HEK293 (cell line): Measurements from ENCODE around the gene MAP6.

ENCODE experiments used
- CTCF ChIA-PET: fragments of 350-600 bp; formaldehyde crosslinking; extraction: SDS; loops from one replicate; lab custom pipeline; 2021; ENCODE audit warnings: antibody characterized with exemption; lab: Yijun Ruan, JAX
- POLR2A ChIA-PET: fragments of 300-600 bp; formaldehyde crosslinking; extraction: SDS; loops from one replicate; lab custom pipeline; 2020; ENCODE audit warnings: antibody characterized with exemption, inconsistent platforms; lab: Yijun Ruan, JAX
- H3K27ac ChIP-seq: fragments of 200-500 bp; sonication (Bioruptor generic); 2 replicates; pipeline ENCODE4 v1.5.1; 2014; ENCODE audit warnings: low read depth, low read length, control low read depth, inconsistent platforms; ENCODE audit errors: extremely low read depth
- H3K36me3 ChIP-seq, 2 experiments: fragments of 200-500 bp in 1 of 2; sonication (Bioruptor generic) in 1 of 2; 1 replicate in 1 of 2; 2 replicates in 1 of 2; pipeline ENCODE4 v1.5.1; 2014 to 2017; ENCODE audit warnings: inconsistent platforms in 2 of 2, low read length in 2 of 2; ENCODE audit not compliant: control insufficient read depth in 2 of 2, insufficient read depth in 1 of 2
- H3K4me1 ChIP-seq: fragments of 200-500 bp; sonication (Bioruptor generic); 2 replicates; pipeline ENCODE4 v1.5.1; 2014; ENCODE audit warnings: mild to moderate bottlenecking, low read length, inconsistent platforms; ENCODE audit not compliant: control insufficient read depth, insufficient read depth
- H3K4me3 ChIP-seq: 2 replicates; pipeline ENCODE4 v1.5.1; 2011; ENCODE audit warnings: low read depth, mild to moderate bottlenecking, control low read depth, low read length, moderate library complexity
- H3K9me3 ChIP-seq: fragments of 200-500 bp; sonication (Bioruptor generic); 2 replicates; pipeline ENCODE4 v1.5.1; 2014; ENCODE audit warnings: low read depth, low read length, inconsistent platforms; ENCODE audit not compliant: control insufficient read depth, insufficient read depth
- GLI4 ChIP-seq: fragments of 450-650 bp; formaldehyde crosslinking; IDR thresholded peaks from 2 replicates; pipeline ENCODE4 v1.5.1; 2016; ENCODE audit warnings: missing biosample characterization, missing genetic modification characterization
- KLF7 ChIP-seq: fragments of 450-650 bp; formaldehyde crosslinking; IDR thresholded peaks from 2 replicates; pipeline ENCODE4 v1.5.1; 2016; ENCODE audit warnings: missing biosample characterization, missing genetic modification characterization, borderline replicate concordance
- OSR2 ChIP-seq: fragments of 450-650 bp; formaldehyde crosslinking; IDR thresholded peaks from 2 replicates; pipeline ENCODE4 v1.5.1; 2016; ENCODE audit warnings: missing biosample characterization, missing genetic modification characterization
- OVOL3 ChIP-seq: fragments of 450-650 bp; formaldehyde crosslinking; IDR thresholded peaks from 2 replicates; pipeline ENCODE4 v1.5.1; 2016; ENCODE audit warnings: missing biosample characterization, missing genetic modification characterization
- ZBTB48 ChIP-seq: fragments of 450-650 bp; formaldehyde crosslinking; IDR thresholded peaks from 2 replicates; pipeline ENCODE4 v1.5.1; 2016; ENCODE audit warnings: missing biosample characterization, missing genetic modification characterization
- ZNF112 ChIP-seq: fragments of 450-650 bp; formaldehyde crosslinking; IDR thresholded peaks from 2 replicates; pipeline ENCODE4 v1.5.0; 2017; ENCODE audit warnings: missing biosample characterization, missing genetic modification characterization
- ZNF16 ChIP-seq: fragments of 450-650 bp; formaldehyde crosslinking; IDR thresholded peaks from 2 replicates; pipeline ENCODE4 v1.5.1; 2016; ENCODE audit warnings: low read depth, missing biosample characterization, missing genetic modification characterization
- ZNF202 ChIP-seq: fragments of 450-650 bp; formaldehyde crosslinking; IDR thresholded peaks from 2 replicates; pipeline ENCODE4 v1.5.1; 2016; ENCODE audit warnings: missing biosample characterization, missing genetic modification characterization, borderline replicate concordance
- ZNF292 ChIP-seq: fragments of 450-650 bp; formaldehyde crosslinking; IDR thresholded peaks from 2 replicates; pipeline ENCODE4 v1.5.1; 2016; ENCODE audit warnings: low read depth, missing biosample characterization, missing genetic modification characterization, borderline replicate concordance
- ZNF335 ChIP-seq: fragments of 450-650 bp; formaldehyde crosslinking; conservative IDR thresholded peaks from 2 replicates; pipeline ENCODE4 v1.5.1; 2016; ENCODE audit warnings: missing biosample characterization, missing genetic modification characterization
- ZNF501 ChIP-seq: fragments of 450-650 bp; formaldehyde crosslinking; IDR thresholded peaks from 2 replicates; pipeline ENCODE4 v1.5.1; 2016; ENCODE audit warnings: missing biosample characterization, missing genetic modification characterization
- ZNF544 ChIP-seq: fragments of 450-650 bp; formaldehyde crosslinking; IDR thresholded peaks from 2 replicates; pipeline ENCODE4 v1.5.0; 2017; ENCODE audit warnings: missing biosample characterization, missing genetic modification characterization
- ZNF664 ChIP-seq: fragments of 450-650 bp; formaldehyde crosslinking; IDR thresholded peaks from 2 replicates; pipeline ENCODE4 v1.5.1; 2016; ENCODE audit warnings: missing biosample characterization, missing genetic modification characterization
- ZSCAN16 ChIP-seq: fragments of 450-650 bp; formaldehyde crosslinking; IDR thresholded peaks from 2 replicates; pipeline ENCODE4 v1.5.1; 2016; ENCODE audit warnings: missing biosample characterization, missing genetic modification characterization
- TF ChIP-seq, protein P1 (sequence below): fragments of 450-650 bp; formaldehyde crosslinking; IDR thresholded peaks from 2 replicates; pipeline ENCODE4 v1.5.1; 2016; ENCODE audit warnings: missing biosample characterization, missing genetic modification characterization, borderline replicate concordance
- TF ChIP-seq, protein P2 (sequence below): fragments of 450-650 bp; formaldehyde crosslinking; conservative IDR thresholded peaks from 2 replicates; pipeline ENCODE4 v1.5.1; 2016; ENCODE audit warnings: low read depth, missing biosample characterization, missing genetic modification characterization
- TF ChIP-seq, protein P3 (sequence below): fragments of 450-650 bp; formaldehyde crosslinking; IDR thresholded peaks from 2 replicates; pipeline ENCODE4 v1.5.1; 2016; ENCODE audit warnings: missing biosample characterization, missing genetic modification characterization
- TF ChIP-seq, protein P4 (sequence below): fragments of 450-650 bp; formaldehyde crosslinking; conservative IDR thresholded peaks from 2 replicates; pipeline ENCODE4 v1.5.1; 2016; ENCODE audit warnings: low read depth, missing biosample characterization, missing genetic modification characterization
- TF ChIP-seq, protein P5 (sequence below): fragments of 450-650 bp; formaldehyde crosslinking; IDR thresholded peaks from 2 replicates; pipeline ENCODE4 v1.5.1; 2016; ENCODE audit warnings: missing biosample characterization, missing genetic modification characterization, low read depth

MAP6 gene

DNA sequence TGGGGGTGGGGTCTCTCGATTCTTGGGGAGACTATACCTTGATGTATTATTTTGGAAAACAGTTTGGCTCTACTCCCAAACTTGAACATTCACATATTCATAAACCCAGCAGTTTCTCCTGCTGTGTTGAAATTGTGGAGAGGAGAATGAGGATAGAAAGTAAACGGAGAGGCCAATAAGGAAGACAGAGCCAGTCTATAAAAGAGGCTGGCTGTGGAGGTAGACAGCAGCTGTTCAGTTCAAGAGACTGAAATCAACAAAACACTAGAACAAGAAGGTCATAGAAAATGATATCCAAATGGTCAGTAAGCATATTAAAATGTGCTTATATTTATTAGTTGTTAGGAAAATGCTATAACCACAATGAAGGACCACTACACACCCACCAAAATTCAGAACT is 46.9 kb upstream of the MAP6 start:
- no peaks in the 10 kb centered on the region for H3K36me3 ChIP-seq
- no peaks in the 10 kb centered on the region for H3K9me3 ChIP-seq
- no peak overlapping the region for H3K4me3 ChIP-seq
- no peaks in the 10 kb centered on the region for H3K4me1 ChIP-seq
- no peak for TF ChIP-seq ZBTB48 (tag by site-specific recombination)
- TF ChIP-seq OVOL3 (tag by site-specific recombination), result no peak
- no peak for TF ChIP-seq ZNF202 (tag by site-specific recombination)
- no peak for TF ChIP-seq GLI4 (tag by site-specific recombination)
- no peak for TF ChIP-seq ZNF16
- no peak for TF ChIP-seq ZNF501 (tag by site-specific recombination)
- TF ChIP-seq, protein P1, sequence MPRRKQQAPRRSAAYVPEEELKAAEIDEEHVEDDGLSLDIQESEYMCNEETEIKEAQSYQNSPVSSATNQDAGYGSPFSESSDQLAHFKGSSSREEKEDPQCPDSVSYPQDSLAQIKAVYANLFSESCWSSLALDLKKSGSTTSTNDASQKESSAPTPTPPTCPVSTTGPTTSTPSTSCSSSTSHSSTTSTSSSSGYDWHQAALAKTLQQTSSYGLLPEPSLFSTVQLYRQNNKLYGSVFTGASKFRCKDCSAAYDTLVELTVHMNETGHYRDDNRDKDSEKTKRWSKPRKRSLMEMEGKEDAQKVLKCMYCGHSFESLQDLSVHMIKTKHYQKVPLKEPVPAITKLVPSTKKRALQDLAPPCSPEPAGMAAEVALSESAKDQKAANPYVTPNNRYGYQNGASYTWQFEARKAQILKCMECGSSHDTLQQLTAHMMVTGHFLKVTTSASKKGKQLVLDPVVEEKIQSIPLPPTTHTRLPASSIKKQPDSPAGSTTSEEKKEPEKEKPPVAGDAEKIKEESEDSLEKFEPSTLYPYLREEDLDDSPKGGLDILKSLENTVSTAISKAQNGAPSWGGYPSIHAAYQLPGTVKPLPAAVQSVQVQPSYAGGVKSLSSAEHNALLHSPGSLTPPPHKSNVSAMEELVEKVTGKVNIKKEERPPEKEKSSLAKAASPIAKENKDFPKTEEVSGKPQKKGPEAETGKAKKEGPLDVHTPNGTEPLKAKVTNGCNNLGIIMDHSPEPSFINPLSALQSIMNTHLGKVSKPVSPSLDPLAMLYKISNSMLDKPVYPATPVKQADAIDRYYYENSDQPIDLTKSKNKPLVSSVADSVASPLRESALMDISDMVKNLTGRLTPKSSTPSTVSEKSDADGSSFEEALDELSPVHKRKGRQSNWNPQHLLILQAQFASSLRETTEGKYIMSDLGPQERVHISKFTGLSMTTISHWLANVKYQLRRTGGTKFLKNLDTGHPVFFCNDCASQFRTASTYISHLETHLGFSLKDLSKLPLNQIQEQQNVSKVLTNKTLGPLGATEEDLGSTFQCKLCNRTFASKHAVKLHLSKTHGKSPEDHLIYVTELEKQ (tag by site-specific recombination), result no peak
- TF ChIP-seq OSR2 (tag by site-specific recombination), result no peak
- no peak for TF ChIP-seq ZNF292 (tag by site-specific recombination)
- TF ChIP-seq, protein P2, sequence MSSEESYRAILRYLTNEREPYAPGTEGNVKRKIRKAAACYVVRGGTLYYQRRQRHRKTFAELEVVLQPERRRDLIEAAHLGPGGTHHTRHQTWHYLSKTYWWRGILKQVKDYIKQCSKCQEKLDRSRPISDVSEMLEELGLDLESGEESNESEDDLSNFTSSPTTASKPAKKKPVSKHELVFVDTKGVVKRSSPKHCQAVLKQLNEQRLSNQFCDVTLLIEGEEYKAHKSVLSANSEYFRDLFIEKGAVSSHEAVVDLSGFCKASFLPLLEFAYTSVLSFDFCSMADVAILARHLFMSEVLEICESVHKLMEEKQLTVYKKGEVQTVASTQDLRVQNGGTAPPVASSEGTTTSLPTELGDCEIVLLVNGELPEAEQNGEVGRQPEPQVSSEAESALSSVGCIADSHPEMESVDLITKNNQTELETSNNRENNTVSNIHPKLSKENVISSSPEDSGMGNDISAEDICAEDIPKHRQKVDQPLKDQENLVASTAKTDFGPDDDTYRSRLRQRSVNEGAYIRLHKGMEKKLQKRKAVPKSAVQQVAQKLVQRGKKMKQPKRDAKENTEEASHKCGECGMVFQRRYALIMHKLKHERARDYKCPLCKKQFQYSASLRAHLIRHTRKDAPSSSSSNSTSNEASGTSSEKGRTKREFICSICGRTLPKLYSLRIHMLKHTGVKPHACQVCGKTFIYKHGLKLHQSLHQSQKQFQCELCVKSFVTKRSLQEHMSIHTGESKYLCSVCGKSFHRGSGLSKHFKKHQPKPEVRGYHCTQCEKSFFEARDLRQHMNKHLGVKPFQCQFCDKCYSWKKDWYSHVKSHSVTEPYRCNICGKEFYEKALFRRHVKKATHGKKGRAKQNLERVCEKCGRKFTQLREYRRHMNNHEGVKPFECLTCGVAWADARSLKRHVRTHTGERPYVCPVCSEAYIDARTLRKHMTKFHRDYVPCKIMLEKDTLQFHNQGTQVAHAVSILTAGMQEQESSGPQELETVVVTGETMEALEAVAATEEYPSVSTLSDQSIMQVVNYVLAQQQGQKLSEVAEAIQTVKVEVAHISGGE (tag by site-specific recombination), result no peak
- no peak for TF ChIP-seq ZSCAN16 (tag by site-specific recombination)
- no peak for TF ChIP-seq KLF7
- TF ChIP-seq ZNF664, result no peak
- TF ChIP-seq, protein P3, sequence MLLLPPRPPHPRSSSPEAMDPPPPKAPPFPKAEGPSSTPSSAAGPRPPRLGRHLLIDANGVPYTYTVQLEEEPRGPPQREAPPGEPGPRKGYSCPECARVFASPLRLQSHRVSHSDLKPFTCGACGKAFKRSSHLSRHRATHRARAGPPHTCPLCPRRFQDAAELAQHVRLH (tag by site-specific recombination), result no peak
- TF ChIP-seq ZNF544, result no peak
- no peak for TF ChIP-seq ZNF112 (tag by site-specific recombination)
- H3K27ac ChIP-seq, result no peak overlapping the region
- CTCF ChIA-PET, result interaction anchor here (0.6 to 3.5 kb wide), 4 partner anchors 7 to 331 kb away, joined by 3 to 21 read pairs (median 10); no protein-coding TSS in a partner anchor
- POLR2A ChIA-PET, result no interaction called here

DNA sequence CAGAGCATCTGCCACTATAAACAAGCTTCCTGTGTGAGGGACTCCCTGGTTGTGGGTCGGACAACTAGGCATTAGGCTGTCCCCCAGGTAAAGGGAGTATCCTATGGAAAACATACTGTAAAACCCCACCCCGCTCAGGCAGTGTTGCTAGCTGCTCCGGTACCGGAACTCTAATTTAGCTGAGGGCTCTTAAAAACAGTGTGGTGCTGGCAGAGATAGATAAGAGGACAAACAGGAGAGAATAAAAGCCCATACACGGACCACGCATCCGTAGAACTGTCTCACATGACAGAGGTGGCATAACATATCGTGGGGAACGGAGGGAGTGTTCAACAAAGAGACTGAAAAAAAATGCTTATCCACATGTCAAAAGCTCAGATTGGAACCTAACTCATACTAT is 45.4 kb upstream of the MAP6 start:
- Histone ChIP-seq H3K4me1 (no peaks in the 10 kb centered on the region), H3K27ac (no peak overlapping the region), H3K36me3 (no peaks in the 10 kb centered on the region), H3K4me3 (no peak overlapping the region), H3K9me3 (no peaks in the 10 kb centered on the region)
- ChIA-PET POLR2A (no interaction called here), CTCF (interaction anchor here (0.6 to 3.5 kb wide), 5 partner anchors 8 to 466 kb away, joined by 3 to 21 read pairs (median 6); no protein-coding TSS in a partner anchor)
- TF ChIP-seq, protein P4, sequence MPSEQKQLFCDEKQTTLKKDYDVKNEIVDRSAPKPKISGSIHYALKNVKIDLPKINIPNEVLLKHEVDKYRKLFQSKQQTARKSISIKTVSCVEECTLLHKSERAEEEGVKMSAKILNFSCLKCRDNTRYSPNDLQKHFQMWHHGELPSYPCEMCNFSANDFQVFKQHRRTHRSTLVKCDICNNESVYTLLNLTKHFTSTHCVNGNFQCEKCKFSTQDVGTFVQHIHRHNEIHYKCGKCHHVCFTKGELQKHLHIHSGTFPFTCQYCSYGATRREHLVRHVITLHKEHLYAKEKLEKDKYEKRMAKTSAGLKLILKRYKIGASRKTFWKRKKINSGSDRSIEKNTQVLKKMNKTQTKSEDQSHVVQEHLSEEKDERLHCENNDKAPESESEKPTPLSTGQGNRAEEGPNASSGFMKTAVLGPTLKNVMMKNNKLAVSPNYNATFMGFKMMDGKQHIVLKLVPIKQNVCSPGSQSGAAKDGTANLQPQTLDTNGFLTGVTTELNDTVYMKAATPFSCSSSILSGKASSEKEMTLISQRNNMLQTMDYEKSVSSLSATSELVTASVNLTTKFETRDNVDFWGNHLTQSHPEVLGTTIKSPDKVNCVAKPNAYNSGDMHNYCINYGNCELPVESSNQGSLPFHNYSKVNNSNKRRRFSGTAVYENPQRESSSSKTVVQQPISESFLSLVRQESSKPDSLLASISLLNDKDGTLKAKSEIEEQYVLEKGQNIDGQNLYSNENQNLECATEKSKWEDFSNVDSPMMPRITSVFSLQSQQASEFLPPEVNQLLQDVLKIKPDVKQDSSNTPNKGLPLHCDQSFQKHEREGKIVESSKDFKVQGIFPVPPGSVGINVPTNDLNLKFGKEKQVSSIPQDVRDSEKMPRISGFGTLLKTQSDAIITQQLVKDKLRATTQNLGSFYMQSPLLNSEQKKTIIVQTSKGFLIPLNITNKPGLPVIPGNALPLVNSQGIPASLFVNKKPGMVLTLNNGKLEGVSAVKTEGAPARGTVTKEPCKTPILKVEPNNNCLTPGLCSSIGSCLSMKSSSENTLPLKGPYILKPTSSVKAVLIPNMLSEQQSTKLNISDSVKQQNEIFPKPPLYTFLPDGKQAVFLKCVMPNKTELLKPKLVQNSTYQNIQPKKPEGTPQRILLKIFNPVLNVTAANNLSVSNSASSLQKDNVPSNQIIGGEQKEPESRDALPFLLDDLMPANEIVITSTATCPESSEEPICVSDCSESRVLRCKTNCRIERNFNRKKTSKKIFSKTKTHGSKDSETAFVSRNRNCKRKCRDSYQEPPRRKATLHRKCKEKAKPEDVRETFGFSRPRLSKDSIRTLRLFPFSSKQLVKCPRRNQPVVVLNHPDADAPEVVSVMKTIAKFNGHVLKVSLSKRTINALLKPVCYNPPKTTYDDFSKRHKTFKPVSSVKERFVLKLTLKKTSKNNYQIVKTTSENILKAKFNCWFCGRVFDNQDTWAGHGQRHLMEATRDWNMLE, result no peak
- TF ChIP-seq, protein P5, sequence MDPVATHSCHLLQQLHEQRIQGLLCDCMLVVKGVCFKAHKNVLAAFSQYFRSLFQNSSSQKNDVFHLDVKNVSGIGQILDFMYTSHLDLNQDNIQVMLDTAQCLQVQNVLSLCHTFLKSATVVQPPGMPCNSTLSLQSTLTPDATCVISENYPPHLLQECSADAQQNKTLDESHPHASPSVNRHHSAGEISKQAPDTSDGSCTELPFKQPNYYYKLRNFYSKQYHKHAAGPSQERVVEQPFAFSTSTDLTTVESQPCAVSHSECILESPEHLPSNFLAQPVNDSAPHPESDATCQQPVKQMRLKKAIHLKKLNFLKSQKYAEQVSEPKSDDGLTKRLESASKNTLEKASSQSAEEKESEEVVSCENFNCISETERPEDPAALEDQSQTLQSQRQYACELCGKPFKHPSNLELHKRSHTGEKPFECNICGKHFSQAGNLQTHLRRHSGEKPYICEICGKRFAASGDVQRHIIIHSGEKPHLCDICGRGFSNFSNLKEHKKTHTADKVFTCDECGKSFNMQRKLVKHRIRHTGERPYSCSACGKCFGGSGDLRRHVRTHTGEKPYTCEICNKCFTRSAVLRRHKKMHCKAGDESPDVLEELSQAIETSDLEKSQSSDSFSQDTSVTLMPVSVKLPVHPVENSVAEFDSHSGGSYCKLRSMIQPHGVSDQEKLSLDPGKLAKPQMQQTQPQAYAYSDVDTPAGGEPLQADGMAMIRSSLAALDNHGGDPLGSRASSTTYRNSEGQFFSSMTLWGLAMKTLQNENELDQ (tag by site-specific recombination), result no peak
- 0 out of 2 replicates have a peak, but pooled peaks have one; percentile 24 for TF ChIP-seq ZNF335
